GM06990 (cell line): Measurements from ENCODE around the gene NR1D1.

Source experiments
- DNase-seq: peaks from one replicate; pipeline ENCODE4 v3.0.0-alpha.2; 2011; ENCODE audit not compliant: insufficient read length; ENCODE audit errors: extremely low read depth
- H3K27me3 ChIP-seq: replicated peaks from 2 replicates; pipeline ENCODE4 v1.6.0; 2011; ENCODE audit warnings: low read length; ENCODE audit not compliant: control insufficient read depth, insufficient read depth
- H3K36me3 ChIP-seq: 2 replicates; pipeline ENCODE4 v1.5.1; 2011; ENCODE audit warnings: low read length; ENCODE audit not compliant: control insufficient read depth, insufficient read depth
- H3K4me3 ChIP-seq: replicated peaks from 2 replicates; pipeline ENCODE4 v1.5.1; 2011; ENCODE audit warnings: low read depth, mild to moderate bottlenecking, control low read depth, low read length
- CTCF ChIP-seq: IDR thresholded peaks from 2 replicates; pipeline ENCODE4 v1.5.1; 2011; ENCODE audit warnings: low read length, control low read depth, mild to moderate bottlenecking, inconsistent platforms; ENCODE audit not compliant: insufficient read depth, poor library complexity, severe bottlenecking

The NR1D1 gene

DNA sequence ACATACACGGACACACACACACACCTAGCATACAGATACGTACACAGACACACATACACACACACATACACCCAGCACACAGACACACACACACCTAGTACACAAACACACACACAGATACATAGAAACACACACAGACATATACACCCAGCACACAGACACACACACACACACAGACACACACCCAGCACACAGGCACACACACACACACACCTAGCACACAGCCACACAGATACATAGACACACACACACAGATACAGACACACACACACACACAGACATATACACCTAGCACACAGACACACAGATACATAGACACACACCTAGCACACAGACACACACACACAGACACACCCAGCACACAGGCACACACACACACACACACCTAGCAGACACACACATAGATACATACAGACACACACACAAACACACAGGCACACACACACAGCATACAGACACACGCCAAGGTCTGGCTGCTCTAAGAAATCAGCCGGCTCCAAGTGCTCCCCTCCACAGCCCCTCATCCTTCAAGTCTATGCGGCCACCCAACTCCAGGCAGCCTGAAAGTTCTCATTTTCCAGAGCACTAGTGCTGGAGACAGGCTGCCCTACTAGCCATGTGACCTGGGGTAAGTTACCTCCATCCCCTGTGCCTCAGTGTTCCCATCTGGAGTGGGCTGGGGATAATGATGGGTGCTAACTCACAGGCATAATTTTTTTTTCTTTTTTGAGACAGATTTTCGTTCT is 13.2 kb downstream of the NR1D1 start:
- no peak for TF ChIP-seq CTCF
- H3K27me3 ChIP-seq: no peaks in the 10 kb centered on the region
- H3K36me3 ChIP-seq: no peaks in the 10 kb centered on the region
- H3K4me3 ChIP-seq: no peak overlapping the region
- no peak for DNase-seq

- TF ChIP-seq CTCF: peak; percentile 93
- DNase-seq: no peak
- Histone ChIP-seq H3K36me3 (no peaks in the 10 kb centered on the region), H3K4me3 (no peak overlapping the region), H3K27me3 (no peaks in the 10 kb centered on the region)
Observed at GRCh38 chr17:40086150-40087044, 14.0 kb downstream of the NR1D1 start.

DNA sequence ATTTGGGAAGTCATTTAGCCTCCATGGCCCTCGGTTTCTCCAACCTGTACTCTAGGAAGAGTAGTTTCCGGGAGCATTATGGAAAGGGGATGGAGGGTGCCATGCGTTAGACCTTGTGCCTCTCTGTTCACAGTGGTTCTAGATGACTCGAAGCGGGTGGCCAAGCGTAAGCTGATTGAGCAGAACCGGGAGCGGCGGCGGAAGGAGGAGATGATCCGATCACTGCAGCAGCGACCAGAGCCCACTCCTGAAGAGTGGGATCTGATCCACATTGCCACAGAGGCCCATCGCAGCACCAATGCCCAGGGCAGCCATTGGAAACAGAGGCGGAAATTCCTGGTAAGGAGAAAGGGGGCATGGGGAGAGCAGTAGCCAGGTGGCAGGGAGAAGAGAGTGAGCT is 15.9 kb downstream of the NR1D1 start:
- H3K36me3 ChIP-seq: no peaks in the 10 kb centered on the region
- TF ChIP-seq CTCF: no peak
- no peaks in the 10 kb centered on the region for H3K27me3 ChIP-seq
- no peak overlapping the region for H3K4me3 ChIP-seq
- DNase-seq: no peak

GRCh38 chr17:40079545-40079944 is 20.8 kb downstream of the NR1D1 start:
- no peaks in the 10 kb centered on the region for H3K36me3 ChIP-seq
- DNase-seq: no peak
- H3K27me3 ChIP-seq: no peaks in the 10 kb centered on the region
- no peak overlapping the region for H3K4me3 ChIP-seq
- TF ChIP-seq CTCF: no peak

DNA sequence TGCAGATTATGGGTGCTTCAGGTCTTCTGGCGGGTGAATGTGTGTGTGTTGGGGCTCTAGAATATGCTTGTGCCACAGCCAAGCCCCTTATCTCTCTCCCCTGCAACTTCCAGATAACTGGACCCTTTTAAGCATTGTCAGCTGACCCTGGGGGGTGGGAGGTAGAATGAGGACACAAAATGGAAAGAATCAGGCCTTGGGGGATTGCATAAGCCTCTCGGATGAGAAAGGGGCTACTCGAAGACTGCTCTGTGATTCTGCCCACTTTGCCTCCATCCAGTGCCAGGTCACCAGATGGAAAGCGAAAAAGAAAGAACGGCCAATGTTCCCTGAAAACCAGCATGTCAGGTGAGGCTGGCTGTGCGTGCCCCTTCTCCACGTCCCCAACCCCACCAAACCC is 23.8 kb downstream of the NR1D1 start:
- DNase-seq: no peak
- no peak for TF ChIP-seq CTCF
- H3K27me3 ChIP-seq: no peaks in the 10 kb centered on the region
- no peaks in the 10 kb centered on the region for H3K36me3 ChIP-seq
- H3K4me3 ChIP-seq: no peak overlapping the region
